Right atrium auricular region (tissue), 2 donors: Measurements from ENCODE around the gene ETNK1. TPM values are rescaled to one million over a fixed set of nuclear protein-coding genes. Genes with fewer than 3 reads are reported as not detected.

Source experiments
- DNase-seq: peaks from one replicate; pipeline ENCODE4 v3.0.0-alpha.2; 2019; ENCODE audit warnings: low spot score
- H3K27ac ChIP-seq, 2 donors: fragments of 200-600 bp; sonication (generic); 1 replicate in 1 of 2; 2 replicates in 1 of 2; pipeline ENCODE4 v1.5.1; 2016 to 2019
- H3K27me3 ChIP-seq, 2 donors: fragments of 200-600 bp; sonication (generic); one replicate each; pipeline versions ENCODE4 v1.5.1 to v1.6.0; 2017 to 2019
- H3K36me3 ChIP-seq: fragments of 200-600 bp; sonication (generic); one replicate; pipeline ENCODE4 v1.5.1; 2016
- H3K4me1 ChIP-seq, 2 donors: fragments of 200-600 bp; sonication (generic); one replicate each; pipeline versions ENCODE4 v1.5.1 to v1.6.0; 2017 to 2019
- H3K4me3 ChIP-seq, 2 donors: fragments of 200-600 bp; sonication (generic); 1 replicate in 1 of 2; 2 replicates in 1 of 2; pipeline ENCODE4 v1.5.1; 2017 to 2019; ENCODE audit warnings: mild to moderate bottlenecking in 1 of 2, moderate library complexity in 1 of 2
- H3K9me3 ChIP-seq, 2 donors: fragments of 200-600 bp; sonication (generic); one replicate each; pipeline ENCODE4 v1.5.1; 2019
- CTCF ChIP-seq, 2 donors: fragments of 200-600 bp; sonication (generic); IDR thresholded peaks; one replicate each; pipeline ENCODE4 v1.5.1; 2019; ENCODE audit warnings: antibody characterized with exemption in 2 of 2
- total RNA-seq, 2 donors: library from RNA; depleted of rRNA; stranded (reverse); fragments of >200 nt; gene quantifications; one replicate each; pipeline ENCODE4 v1.1.0, GENCODE V29; 2016

Gene ETNK1
- total RNA-seq, 2 donors from 2014 or later: 13.9 to 17.1 TPM

- Histone ChIP-seq H3K27ac (no peak overlapping the region), H3K4me1 (no peaks in the 10 kb centered on the region), H3K4me3 (no peak overlapping the region), H3K27me3 (no peaks in the 10 kb centered on the region), H3K36me3 (no peaks in the 10 kb centered on the region), H3K9me3 (no peaks in the 10 kb centered on the region)
- TF ChIP-seq CTCF (IDR thresholded peaks at IDR 0.05): no peak
- no peak for DNase-seq
These were observed 31.4 kb downstream of the ETNK1 start for GRCh38 chr12:22656376-22656775.

- Histone ChIP-seq H3K4me1 (no peaks in the 10 kb centered on the region), H3K4me3 (no peak overlapping the region), H3K36me3 (no peaks in the 10 kb centered on the region), H3K9me3 (no peaks in the 10 kb centered on the region), H3K27ac (no peak overlapping the region), H3K27me3 (no peaks in the 10 kb centered on the region)
- no peak for DNase-seq
- no peak for TF ChIP-seq CTCF (IDR thresholded peaks at IDR 0.05)
These were observed 31.9 kb downstream of the ETNK1 start for GRCh38 chr12:22656831-22657230.

GRCh38 chr12:22657538-22657937 lies 32.6 kb downstream of the ETNK1 start:
- no peaks in the 10 kb centered on the region for H3K27me3 ChIP-seq
- TF ChIP-seq CTCF (IDR thresholded peaks at IDR 0.05): no peak
- H3K9me3 ChIP-seq: no peaks in the 10 kb centered on the region
- H3K27ac ChIP-seq: no peak overlapping the region
- no peaks in the 10 kb centered on the region for H3K4me1 ChIP-seq
- H3K4me3 ChIP-seq: no peak overlapping the region
- no peak for DNase-seq
- no peaks in the 10 kb centered on the region for H3K36me3 ChIP-seq

- Histone ChIP-seq H3K9me3 (no peaks in the 10 kb centered on the region), H3K4me1 (no peaks in the 10 kb centered on the region), H3K36me3 (no peaks in the 10 kb centered on the region), H3K4me3 (no peak overlapping the region), H3K27me3 (no peaks in the 10 kb centered on the region), H3K27ac (no peak overlapping the region)
- no peak for DNase-seq
- no peak for TF ChIP-seq CTCF (IDR thresholded peaks at IDR 0.05)
These were observed 33.2 kb downstream of the ETNK1 start for GRCh38 chr12:22658214-22658613.

GRCh38 chr12:22662356-22662755 lies 37.4 kb downstream of the ETNK1 start:
- Histone ChIP-seq H3K9me3 (no peaks in the 10 kb centered on the region), H3K4me3 (no peak overlapping the region), H3K36me3 (no peaks in the 10 kb centered on the region), H3K27ac (no peak overlapping the region), H3K4me1 (no peaks in the 10 kb centered on the region), H3K27me3 (no peaks in the 10 kb centered on the region)
- no peak for DNase-seq
- no peak for TF ChIP-seq CTCF (IDR thresholded peaks at IDR 0.05)

- Histone ChIP-seq H3K36me3 (no peaks in the 10 kb centered on the region), H3K27ac (no peak overlapping the region), H3K9me3 (no peaks in the 10 kb centered on the region), H3K27me3 (no peaks in the 10 kb centered on the region), H3K4me3 (no peak overlapping the region), H3K4me1 (no peaks in the 10 kb centered on the region)
- no peak for TF ChIP-seq CTCF (IDR thresholded peaks at IDR 0.05)
- no peak for DNase-seq
These were observed 40.5 kb downstream of the ETNK1 start for GRCh38 chr12:22665476-22665875.
